Stimulated activated CD8-positive, alpha-beta memory T cell treated with anti-CD3 and anti-CD28 coated beads, Interleukin-2, amount 100 ng/mL, for 1 hour (primary cell): ENCODE results near the gene CIDEB.

ENCODE experiments used
- DNase-seq, 2 donors: peaks; one replicate each; pipeline ENCODE4 v3.0.0-alpha.2; 2020; ENCODE audit warnings: low read depth in 2 of 2

CIDEB gene

DNA sequence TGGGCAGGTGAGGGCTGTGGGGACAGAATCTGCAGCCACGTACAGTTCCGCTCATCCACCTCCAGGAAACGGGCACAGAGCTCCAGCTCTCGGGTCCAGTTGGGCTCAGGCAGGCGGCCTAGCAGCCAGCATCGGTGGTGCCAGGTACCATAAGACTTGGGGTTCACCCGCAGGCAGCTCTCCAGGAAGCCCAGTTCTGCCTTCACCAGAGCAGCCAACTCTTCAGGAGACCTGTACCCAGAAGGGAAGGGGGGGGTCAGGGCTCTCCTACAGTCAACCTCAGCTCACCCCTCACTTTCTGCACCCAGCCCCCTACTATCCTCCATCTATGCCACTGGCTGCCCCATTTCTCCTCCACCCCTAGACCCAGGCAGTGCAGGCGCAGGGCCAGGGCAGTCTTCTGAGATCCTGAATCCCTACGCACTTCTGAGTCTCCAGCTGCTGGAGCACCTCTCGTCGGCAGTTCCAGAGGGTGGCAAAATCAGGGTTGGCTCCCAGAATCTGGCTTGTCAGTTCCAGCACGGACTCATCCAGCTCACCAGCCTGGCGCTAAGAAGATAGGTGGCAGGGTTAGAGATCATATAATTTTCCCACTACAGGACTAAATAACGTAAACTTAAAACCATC lies 37.8 kb downstream of the CIDEB start:
- no peak for DNase-seq

DNA sequence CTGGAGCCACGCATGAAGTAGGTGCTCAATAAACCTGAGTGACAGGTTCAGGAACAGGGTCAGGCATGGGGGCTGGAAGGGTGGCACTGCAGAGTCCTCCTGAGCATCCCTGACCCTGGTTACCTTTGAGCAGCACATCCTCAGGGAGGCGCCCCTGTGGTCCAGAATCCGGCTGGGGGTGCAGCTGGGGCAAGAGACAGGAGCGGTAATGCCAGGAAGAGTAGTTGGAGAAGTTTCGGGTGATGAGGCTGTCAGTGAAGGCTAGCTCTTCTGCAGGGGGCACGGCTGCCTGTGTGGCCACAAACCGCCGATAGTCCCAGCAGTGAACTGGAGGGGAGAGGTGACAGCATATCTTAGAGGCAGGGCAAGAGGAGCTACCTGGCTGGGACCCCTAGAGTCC lies 38.4 kb downstream of the CIDEB start:
- no peak for DNase-seq

DNA sequence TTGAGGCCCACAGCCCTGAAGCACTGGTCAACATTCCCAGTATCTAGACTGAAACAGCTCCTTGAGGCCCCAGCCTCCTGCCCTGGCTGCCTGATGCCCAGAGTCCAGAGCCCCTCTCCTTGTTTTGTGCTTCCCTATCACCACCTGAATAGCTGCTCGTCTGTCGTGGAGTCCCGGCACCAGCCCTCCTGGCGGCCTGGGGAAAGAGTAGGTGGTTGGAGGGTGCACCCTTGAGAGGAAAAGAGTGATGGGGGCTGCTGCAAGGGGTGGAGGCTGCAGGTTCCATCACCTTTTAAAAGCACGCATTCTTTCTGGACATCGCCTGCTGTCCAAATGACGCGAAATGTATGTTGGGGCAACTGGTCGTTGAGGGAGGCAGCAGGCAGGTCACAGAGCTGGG lies 39.6 kb downstream of the CIDEB start:
- no peak for DNase-seq

DNA sequence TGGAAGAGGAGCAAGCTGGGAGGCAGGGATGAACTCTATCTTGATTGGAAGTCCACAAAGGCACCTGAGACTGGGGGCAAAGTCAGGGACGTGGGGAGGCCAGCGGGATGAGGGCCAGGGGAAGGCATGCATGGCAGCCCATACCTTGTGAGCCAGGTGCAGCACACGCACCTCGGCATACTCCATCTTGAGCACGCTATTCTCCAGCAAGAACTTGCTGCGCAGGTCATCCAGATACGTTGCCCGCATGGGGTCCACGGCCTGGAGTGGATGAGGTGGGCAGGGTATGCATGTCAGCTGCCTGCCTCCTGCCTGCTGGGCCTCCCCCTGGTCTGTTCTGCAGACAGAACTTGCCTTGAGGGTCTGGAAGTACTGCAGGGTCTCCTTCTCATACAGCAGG lies 40.3 kb downstream of the CIDEB start:
- no peak for DNase-seq

DNA sequence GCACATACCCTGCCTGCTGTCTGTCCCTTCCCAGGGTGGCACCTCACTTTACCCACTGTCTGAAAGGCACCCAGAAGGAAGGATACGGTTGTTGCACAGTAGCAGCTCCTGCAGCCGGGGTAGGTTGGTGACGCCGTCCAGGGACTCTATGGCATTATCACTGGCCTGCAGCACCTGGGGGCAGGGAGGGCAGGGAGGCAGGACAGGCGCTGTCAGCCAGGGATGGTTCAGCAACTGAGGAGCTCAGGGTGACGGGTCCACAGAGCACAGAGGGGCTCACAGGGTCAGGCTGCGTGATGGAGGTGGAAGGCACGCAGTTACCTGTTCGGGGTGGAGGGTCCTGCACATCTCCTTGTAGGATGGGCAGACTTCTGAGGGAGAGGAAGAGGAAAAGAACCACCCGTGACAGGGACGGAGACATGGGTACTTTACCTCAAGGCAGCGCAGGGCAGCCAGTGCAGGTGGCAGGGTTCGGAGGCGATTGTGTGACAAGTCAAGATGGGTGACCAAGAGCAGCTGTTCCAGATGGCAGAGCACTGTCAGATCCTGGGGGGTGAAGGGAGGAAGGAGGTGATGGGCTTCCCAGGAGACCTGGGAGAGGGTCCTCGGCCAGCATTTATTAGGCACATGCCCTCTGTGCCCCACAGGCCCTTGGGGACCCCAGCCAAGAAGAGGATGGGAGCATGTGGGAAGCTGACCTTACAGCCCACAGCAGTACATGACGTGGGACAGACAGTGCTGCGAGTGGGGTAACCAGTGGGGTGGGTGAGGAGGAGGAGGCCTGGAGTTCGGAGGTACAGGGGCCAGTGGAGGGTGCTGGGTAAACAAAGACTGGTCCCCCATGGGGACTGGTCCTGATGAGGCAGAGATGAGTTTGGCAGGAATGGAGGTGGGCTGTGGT lies 41.2 kb downstream of the CIDEB start:
- no peak for DNase-seq

DNA sequence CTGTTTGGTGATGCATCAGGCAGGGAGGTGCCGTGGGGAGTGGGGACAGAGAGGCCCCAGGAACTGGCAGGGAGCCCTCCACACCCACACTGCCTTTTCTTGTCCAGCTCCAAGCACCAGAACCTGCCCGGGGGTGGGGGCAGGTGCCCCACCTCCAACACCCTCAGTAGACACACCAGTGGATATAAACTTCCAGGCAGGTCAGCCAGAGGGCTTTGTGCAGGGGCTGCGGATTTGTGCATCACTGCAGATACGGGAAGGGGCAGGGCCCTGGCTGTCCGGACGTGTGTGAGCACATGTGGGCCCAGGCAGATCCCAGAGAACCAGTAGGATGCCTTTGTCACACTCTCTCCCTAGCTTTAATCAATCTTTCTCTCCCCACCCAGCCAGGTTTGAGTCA lies 43.5 kb downstream of the CIDEB start:
- DNase-seq = no peak

DNA sequence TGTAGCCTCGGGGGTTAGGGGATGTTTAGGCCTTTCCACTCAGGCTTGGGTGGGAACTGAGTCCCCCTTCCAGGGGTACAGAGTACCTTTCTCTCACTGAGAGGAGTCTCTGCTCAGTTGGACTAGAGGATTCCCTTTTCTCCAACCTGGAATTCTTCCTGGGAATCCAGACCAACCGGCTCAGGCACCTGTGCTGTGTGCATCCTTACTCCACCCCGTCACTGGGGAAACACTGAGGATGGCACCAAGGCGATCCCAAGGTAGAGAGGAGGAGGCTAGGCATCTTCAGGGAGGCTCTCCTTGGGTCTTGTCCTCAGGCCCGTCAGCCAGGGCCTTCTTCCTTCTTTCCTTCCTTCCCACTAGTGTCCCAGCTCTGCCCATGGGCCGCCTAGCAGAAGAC lies 43.9 kb downstream of the CIDEB start:
- DNase-seq = no peak

DNA sequence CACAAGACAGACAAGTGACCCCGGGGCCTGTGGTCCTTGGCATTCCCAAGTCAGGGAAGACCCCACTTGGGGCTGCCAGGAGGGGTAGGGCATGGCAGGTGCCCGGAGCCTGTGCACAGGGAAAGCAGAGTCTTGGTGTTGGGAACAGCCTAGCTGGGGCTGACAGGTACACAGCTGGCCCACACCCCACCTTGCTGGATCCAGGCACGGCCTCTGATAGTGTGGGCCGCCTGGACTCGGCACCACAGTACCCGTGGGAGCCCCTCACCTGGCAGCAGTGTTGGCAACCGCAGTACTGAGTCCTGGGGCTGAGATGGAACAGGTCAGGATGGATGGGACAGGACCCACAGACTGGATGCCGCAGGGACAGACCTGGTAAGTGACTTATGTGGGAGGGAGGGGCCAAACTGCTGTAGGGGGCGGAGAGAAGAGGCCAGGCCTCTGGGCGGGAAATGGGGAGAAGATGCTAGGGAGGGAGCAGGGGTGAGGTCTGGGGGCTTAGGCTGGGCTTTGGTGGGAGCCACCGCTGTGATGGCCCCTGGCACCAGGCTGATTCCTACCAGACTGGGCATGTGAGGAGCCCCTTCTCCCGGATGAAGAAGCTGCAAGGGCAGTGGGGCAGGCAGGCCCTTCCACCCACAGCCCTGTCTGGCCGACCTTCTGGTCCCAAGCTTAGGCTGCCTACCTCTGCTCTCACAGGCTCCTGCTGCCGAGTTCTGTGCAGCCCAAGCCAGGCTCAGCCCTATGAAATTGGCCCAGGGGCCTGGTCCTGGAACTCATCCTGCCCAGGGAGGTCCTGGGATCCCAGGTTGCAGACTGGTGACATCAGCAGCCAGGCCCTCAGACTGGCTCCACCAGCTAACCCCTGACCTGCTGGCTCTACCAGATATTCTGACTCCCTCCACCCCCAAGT lies 44.7 kb downstream of the CIDEB start, which contains the start of gene TGM1:
Gene TGM1, minus strand, starts transcription at position 357 of the 913 bp plus-strand sequence. CDS start 825 bp downstream, outside the sequence.
- DNase-seq = no peak

DNA sequence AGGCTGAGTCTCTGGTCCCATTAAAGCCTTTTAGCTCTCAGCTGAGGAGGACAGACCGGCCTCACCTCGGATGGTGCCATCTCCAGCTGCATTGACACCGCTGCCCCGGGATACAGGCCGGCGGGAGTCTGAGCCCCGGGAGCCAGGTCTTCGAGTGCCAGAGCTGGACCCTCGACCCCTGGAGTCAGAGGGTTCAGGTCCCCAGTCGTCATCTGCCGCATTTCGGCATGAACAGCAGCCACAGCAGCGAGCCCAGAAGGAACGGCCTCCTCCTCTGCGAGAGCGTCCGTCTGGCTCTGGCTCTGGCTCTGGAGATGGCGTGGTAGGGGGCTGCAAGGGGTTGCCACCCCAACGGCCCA lies 45.8 kb downstream of the CIDEB start:
- no peak for DNase-seq

DNA sequence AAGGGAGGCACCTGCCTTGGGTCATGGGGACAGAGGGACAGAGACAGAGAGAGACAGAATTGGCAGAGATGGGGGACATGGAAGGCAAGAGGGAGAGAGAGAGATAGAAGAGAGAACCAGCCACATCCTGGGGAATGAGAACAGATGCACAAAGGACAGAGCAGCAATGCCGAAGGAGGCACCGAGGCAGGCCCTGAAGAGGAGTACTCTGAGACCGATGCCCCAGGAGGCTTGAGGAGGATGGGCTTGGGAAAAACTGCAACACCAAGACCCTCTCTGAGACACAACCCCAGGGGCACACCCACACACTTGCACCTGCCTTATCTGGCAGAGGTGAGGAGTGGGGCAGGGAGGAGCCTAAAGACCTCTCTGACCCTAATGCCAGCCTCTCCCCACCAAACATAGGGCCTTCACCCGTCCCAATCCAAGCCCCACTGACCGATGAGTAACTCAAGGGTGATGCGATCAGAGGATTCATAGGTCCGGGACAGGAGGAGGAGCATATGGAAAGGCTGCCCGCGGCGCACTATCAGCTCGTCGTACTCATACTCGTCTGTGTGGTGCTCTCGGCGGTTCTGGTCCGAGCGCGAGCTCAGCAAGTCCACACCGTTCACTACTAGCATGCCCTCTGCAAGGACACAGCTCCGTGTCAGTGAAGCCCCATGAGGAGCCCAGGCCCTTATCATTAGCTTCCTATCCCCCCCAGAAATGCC lies 46.4 kb downstream of the CIDEB start:
- DNase-seq = no peak

DNA sequence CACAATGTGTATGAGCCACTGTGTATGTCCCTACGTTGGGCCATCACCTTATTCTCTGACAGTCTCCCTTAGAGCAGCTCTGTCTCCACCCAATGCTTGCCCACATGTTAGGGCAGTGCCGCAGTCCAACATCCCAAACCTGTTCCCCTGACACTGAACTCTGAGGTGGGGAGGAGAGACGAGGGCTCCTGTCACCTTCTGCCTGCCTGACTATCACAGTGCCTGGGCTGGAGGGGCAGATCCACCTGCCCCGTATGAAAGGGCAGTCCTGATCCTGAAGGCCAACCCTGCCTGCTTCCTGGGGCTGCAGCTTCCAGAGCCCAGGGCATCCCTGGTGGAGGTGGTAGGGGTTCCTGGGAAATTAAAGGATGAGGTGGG lies 47.0 kb downstream of the CIDEB start:
- no peak for DNase-seq

DNA sequence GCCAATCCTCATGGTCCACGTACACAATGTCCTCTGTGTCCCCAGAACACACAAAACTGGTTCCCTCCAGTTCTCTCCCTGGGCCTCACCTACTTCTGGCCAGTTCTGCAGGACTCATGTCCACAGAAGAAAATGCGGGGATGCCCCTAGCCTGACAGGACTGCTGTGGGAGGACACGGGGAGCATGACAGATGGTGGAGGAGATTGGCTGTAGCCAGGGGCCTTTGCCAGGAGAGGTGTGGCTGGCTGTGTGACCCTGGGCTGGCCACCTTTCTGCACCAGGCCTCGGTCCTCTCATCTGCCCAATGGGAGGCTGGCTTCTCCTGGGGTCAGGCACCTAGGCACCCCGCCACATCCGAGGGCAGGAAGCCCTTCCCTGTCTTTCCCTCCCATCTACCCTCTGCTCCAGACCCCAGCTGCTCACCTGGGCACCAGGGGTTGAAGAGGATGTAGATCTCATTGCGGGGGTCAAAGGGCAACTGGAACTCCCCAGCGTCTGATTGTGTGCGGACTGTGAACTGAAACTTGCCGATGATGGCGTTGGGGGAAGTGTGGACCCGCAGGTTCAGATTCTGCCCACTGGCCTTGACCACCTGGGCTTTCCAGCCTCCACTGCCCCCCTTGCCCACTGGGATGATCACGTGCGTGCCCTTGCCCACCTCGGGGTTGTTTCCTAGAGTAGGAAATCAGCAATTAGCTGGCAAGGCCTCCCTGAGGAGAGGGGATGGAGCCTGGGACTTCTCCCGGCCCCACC lies 47.6 kb downstream of the CIDEB start:
- DNase-seq = no peak

DNA sequence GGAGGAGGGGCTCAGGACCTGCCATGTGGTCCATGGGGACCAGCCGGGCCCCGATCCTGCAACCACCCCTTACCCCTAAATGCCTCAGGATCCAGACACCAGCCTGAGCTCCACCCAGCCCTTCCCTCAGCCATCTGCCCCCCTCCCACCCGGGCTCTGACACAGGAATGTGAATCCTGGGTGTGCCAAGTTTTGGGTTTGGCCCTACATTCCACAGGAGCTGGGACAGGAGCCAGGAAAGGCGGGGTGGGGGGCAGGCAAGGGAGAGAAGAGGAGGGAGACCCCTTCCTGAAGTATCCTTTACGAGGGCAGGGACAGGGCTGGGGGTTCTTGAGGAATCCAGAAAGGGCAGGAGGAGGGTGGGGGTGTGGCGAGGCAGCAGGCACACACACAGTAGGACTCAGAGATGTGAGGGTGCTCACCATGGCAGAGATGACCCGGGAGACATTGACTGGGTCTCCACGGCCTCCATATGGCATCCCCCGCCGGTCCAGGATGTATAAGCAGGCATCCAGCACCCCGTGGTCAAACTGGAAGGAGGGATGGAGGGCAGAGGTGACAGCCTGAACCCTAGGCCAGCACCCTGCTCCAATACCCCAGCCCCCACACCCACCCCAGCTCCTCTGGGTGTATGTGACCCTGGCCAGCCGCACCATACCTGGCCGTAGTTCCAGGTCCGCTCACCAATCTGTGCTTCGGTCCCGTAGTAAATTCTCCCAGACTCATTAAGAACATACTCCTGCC lies 48.3 kb downstream of the CIDEB start:
- no peak for DNase-seq

DNA sequence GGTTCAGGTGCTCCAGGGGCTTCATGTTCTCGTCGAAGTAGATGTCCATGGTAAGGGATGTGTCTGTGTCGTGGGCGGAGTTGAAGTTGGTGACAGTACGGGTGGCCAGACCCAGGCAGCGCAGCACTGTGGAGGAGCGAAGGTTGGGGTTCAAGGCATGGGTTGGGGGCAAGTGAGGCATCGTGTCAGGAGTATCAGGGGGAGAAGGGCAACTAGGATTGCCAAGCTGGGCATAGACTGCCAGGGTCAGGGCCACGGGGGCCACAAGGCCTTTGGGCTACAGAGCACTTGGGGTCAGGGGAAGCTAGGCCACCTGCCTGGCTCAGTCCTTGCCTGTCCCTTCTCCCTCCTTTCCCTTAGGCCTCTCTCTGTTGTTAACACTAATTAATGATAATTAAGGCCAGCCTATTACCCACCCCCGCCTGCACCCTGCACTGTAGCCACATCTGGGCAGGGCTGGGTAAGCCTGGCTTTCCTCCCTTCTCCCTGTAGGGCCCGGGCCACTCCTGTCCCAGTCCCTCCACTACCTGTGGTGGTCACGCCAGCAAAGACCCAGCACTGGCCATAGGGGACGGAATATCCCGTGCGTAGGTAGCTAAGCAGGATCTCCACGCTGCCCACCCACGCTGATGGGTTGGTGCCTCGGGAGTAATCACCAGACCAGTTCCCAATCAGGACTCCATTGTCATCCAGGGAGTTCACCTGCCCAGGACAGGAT lies 49.1 kb downstream of the CIDEB start:
- no peak for DNase-seq

DNA sequence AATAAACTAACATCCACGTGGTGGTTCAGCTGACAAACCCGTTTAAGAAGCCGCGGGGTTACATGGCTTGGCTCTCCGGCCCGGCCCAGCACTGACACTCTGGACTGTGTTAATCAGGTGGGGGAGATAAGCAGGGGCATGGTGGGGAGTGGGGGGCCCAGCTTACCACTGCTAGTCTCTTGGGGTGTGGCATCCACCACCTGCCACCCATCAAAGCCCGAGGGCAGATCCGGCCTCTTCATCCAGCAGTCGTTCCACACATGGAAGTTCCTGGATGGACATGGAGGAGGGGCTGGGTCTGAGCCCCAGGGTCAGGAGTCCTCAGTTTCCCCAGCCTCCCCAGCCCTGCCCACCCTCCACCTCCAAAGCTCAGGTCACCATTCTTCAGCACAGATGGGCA lies 49.7 kb downstream of the CIDEB start:
- no peak for DNase-seq

DNA sequence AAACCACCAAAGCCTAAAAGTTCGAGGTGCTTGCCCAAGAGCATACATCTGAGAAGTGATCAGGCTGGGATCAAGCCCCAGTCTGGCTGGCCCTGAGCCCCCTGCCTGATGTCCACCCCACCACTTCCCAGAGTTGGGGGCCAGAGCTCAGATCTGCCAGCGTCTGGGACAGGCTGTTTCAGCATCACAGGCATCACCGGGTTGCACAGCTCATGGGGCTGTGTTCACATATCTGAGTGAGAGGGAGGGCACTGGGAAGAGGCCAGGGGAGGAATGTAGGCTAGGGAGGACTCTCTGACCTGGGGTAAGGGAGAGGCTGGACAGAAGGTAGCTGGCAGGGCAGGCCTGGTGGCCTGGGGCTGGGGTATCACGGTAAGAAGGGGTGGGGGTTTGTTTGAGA lies 50.8 kb downstream of the CIDEB start:
- DNase-seq = no peak

DNA sequence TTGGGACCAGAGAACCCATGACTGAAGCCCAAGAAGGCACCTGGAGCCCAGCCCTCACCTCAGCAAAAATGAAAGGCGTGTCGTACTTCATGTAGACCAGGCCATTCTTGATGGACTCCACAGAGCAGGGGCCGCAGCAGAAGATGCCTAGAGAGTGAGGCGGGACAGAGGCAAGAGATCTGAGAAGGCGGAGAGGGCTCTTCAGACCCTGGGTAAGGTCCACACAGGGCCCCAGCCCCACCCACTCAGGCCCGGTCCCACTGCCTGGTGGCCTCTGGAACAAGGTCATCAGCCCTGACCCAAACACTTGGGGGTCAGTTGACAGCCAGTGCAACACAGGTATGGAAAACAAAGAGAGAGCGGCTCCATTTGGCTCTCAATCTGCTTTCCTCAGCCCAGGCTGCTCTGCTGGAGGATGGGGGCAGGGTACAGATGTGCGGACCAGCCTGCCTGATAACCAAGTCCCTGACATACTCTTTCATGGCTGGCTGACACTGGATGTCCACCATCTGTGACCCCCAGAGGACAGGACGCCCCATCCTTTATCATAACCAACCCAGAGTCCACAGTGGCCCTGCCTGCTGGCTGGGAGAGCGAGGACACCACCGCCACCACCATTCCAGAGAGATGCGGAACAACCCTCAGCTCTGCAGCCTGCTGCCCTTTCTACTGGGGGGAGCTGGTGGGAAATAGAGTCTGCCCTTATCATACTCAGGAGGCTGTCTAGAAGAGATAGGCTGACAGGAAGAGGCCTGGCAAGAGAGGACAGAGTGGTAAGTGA lies 51.7 kb downstream of the CIDEB start:
- no peak for DNase-seq

DNA sequence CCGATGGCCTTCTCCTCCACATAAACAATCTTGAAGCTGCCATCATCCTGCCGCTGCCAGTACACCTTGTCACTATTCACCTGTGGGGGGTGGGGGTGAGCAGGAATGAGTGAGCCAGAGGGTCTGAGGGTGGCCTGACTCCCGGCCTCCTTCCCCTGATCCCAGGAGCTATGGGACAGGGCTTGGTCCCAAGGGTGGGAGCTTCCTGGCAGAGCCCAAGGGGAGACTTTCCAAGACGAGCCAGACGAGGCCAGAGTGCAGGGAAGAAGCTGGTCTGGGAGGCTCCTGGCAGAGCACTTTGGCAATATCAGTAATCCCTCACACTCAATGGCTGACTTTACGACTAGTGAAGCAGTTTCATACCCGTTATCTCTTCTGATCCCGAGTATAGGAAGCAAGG lies 52.3 kb downstream of the CIDEB start:
- DNase-seq = no peak
